HG03196 (cell line): Measurements from ENCODE around the gene WNT3A.
"Not testable (repeated sequence)": the region's sequence is repeated elsewhere in the genome, so short reads cannot be mapped to it uniquely, and the experiment has no call there.

Source experiments
- ATAC-seq: cut with Tn5 transposase; IDR thresholded peaks from one replicate; pipeline ENCODE4 v1.9.1; 2021; ENCODE audit not compliant: unreplicated experiment

The WNT3A gene

GRCh38 chr1:228011721-228012311 lies 5.0 kb downstream of the WNT3A start:
- no peak for ATAC-seq

GRCh38 chr1:228012555-228012954 lies 5.8 kb downstream of the WNT3A start:
- no peak for ATAC-seq

- no peak for ATAC-seq
Observed at GRCh38 chr1:228013131-228013934, 6.5 kb downstream of the WNT3A start.

- no peak for ATAC-seq
Observed at GRCh38 chr1:228013935-228014930, 7.4 kb downstream of the WNT3A start.

GRCh38 chr1:228015276-228016180 lies 8.7 kb downstream of the WNT3A start:
- ATAC-seq, result no peak

GRCh38 chr1:228016181-228016510 lies 9.3 kb downstream of the WNT3A start:
- no peak for ATAC-seq

- no peak for ATAC-seq
Observed at GRCh38 chr1:228016653-228017355, 10.0 kb downstream of the WNT3A start.

GRCh38 chr1:228017356-228018124 lies 10.7 kb downstream of the WNT3A start:
- no peak for ATAC-seq

- no peak for ATAC-seq
Observed at GRCh38 chr1:228018125-228018398, 11.3 kb downstream of the WNT3A start.

- no peak for ATAC-seq
Observed at GRCh38 chr1:228018961-228019721, 12.3 kb downstream of the WNT3A start.

GRCh38 chr1:228019722-228020083 lies 12.9 kb downstream of the WNT3A start:
- not testable (repeated sequence) for ATAC-seq

- no peak for ATAC-seq
Observed at GRCh38 chr1:228020686-228021354, 14.0 kb downstream of the WNT3A start.

GRCh38 chr1:228021355-228022030 lies 14.7 kb downstream of the WNT3A start:
- no peak for ATAC-seq

- no peak for ATAC-seq
Observed at GRCh38 chr1:228022571-228023293, 15.9 kb downstream of the WNT3A start.

- no peak for ATAC-seq
Observed at GRCh38 chr1:228023294-228023639, 16.5 kb downstream of the WNT3A start.

- no peak for ATAC-seq
Observed at GRCh38 chr1:228029281-228029680, 22.5 kb downstream of the WNT3A start.
